IMR-90 (cell line): Measurements from ENCODE around the gene PGF. TPM values are rescaled to one million over a fixed set of nuclear protein-coding genes. Genes with fewer than 3 reads are reported as not detected.

Source experiments
- ATAC-seq: fragments of 200-7000 bp; cut with Tn5 transposase; 2 replicates; pipeline ENCODE4 v1.9.1; 2020; ENCODE audit warnings: low read depth, mild to moderate bottlenecking, moderate library complexity
- BruUV-seq: library from RNA; stranded (reverse); fragments of 400-500 nt; replicated peaks from 2 replicates; lab custom pipeline; 2021; lab: Mats Ljungman, UMichigan
- CTCF ChIA-PET: fragments of 300-600 bp; formaldehyde crosslinking; extraction: SDS; loops from one replicate; lab custom pipeline; 2021; ENCODE audit warnings: antibody characterized with exemption; lab: Yijun Ruan, JAX
- POLR2A ChIA-PET: fragments of 300-600 bp; sonication (Branson Sonifier 250); formaldehyde crosslinking; loops from one replicate; lab custom pipeline; 2022; ENCODE audit warnings: antibody characterized with exemption; ENCODE audit not compliant: unreplicated experiment; lab: Charles Lee
- DNase-seq: peaks from one replicate; pipeline ENCODE4 v3.0.0; 2013
- H2AFZ ChIP-seq: replicated peaks from 2 replicates; pipeline ENCODE3; 2013; ENCODE audit warnings: low read length, mild to moderate bottlenecking; ENCODE audit not compliant: poor library complexity
- H2AK5ac ChIP-seq: 2 replicates; pipeline ENCODE4 v1.6.1; 2013; ENCODE audit warnings: low read depth, low read length, inconsistent platforms
- H2AK9ac ChIP-seq: replicated peaks from 2 replicates; pipeline ENCODE3; 2013; ENCODE audit warnings: mild to moderate bottlenecking, low read depth, low read length, moderate library complexity; ENCODE audit not compliant: poor library complexity
- H2BK120ac ChIP-seq: 2 replicates; pipeline ENCODE4 v1.6.1; 2013; ENCODE audit warnings: low read depth, low read length, inconsistent platforms
- H2BK15ac ChIP-seq: 3 replicates; pipeline ENCODE4 v1.6.1; 2013; ENCODE audit warnings: low read depth, low read length, inconsistent platforms
- H2BK20ac ChIP-seq: 2 replicates; pipeline ENCODE4 v1.6.1; 2013; ENCODE audit warnings: low read depth, mild to moderate bottlenecking, inconsistent platforms, low read length, moderate library complexity
- H2BK5ac ChIP-seq: 2 replicates; pipeline ENCODE4 v1.6.1; 2013; ENCODE audit warnings: mild to moderate bottlenecking, low read depth, low read length, inconsistent platforms; ENCODE audit not compliant: poor library complexity, severe bottlenecking
- H3K14ac ChIP-seq: replicated peaks from 2 replicates; pipeline ENCODE4 v1.6.1; 2013; ENCODE audit warnings: low read depth, low read length, inconsistent platforms
- H3K18ac ChIP-seq: 2 replicates; pipeline ENCODE4 v1.6.1; 2013; ENCODE audit warnings: low read depth, low read length, control low read depth
- H3K23ac ChIP-seq: 2 replicates; pipeline ENCODE4 v1.6.1; 2013; ENCODE audit warnings: low read depth, low read length, inconsistent platforms
- H3K27ac ChIP-seq: 2 replicates; pipeline ENCODE4 v1.5.1; 2013; ENCODE audit warnings: mild to moderate bottlenecking, control low read depth, low read length; ENCODE audit not compliant: insufficient read depth
- H3K27me3 ChIP-seq: 2 replicates; pipeline ENCODE4 v1.6.1; 2013; ENCODE audit warnings: low read length; ENCODE audit not compliant: control insufficient read depth, insufficient read depth
- H3K36me3 ChIP-seq: 2 replicates; pipeline ENCODE4 v1.6.1; 2013; ENCODE audit warnings: low read length, mixed read lengths; ENCODE audit not compliant: control insufficient read depth, insufficient read depth
- H3K4ac ChIP-seq: 2 replicates; pipeline ENCODE4 v1.6.1; 2013; ENCODE audit warnings: low read depth, low read length, inconsistent platforms
- H3K4me1 ChIP-seq: 2 replicates; pipeline ENCODE4 v1.6.1; 2013; ENCODE audit warnings: low read length, mixed read lengths; ENCODE audit not compliant: control insufficient read depth, insufficient read depth
- H3K4me2 ChIP-seq: 2 replicates; pipeline ENCODE4 v1.6.1; 2013; ENCODE audit warnings: low read depth, mild to moderate bottlenecking, control low read depth, low read length, moderate library complexity
- H3K4me3 ChIP-seq: 2 replicates; pipeline ENCODE4 v1.5.1; 2013; ENCODE audit warnings: low read depth, mild to moderate bottlenecking, control low read depth, low read length, moderate library complexity; ENCODE audit not compliant: insufficient read depth
- H3K56ac ChIP-seq: 2 replicates; pipeline ENCODE4 v1.6.1; 2013; ENCODE audit warnings: low read length, inconsistent platforms; ENCODE audit not compliant: insufficient read depth; ENCODE audit errors: extremely low read depth
- H3K79me1 ChIP-seq, 2 experiments: 2 replicates each; pipeline ENCODE4 v1.6.1; 2013; ENCODE audit warnings: low read length in 2 of 2, inconsistent platforms in 1 of 2, low read depth in 1 of 2
- H3K9ac ChIP-seq: 2 replicates; pipeline ENCODE4 v1.6.1; 2013; ENCODE audit warnings: low read depth, low read length, control low read depth
- H3K9me1 ChIP-seq: 2 replicates; pipeline ENCODE4 v1.6.1; 2013; ENCODE audit warnings: low read length, inconsistent platforms; ENCODE audit not compliant: insufficient read depth
- H3K9me3 ChIP-seq: 2 replicates; pipeline ENCODE4 v1.6.1; 2013; ENCODE audit warnings: low read length; ENCODE audit not compliant: control insufficient read depth, insufficient read depth
- H4K20me1 ChIP-seq: 2 replicates; pipeline ENCODE4 v1.6.1; 2013; ENCODE audit warnings: low read length, inconsistent platforms; ENCODE audit not compliant: insufficient read depth
- H4K5ac ChIP-seq: 2 replicates; pipeline ENCODE4 v1.6.1; 2013; ENCODE audit warnings: mild to moderate bottlenecking, low read depth, low read length, control low read depth
- H4K8ac ChIP-seq, 2 experiments: 2 replicates each; pipeline ENCODE4 v1.6.1; 2013; ENCODE audit warnings: low read depth in 2 of 2, low read length in 2 of 2, control low read depth in 1 of 2, inconsistent platforms in 1 of 2
- H4K91ac ChIP-seq: 2 replicates; pipeline ENCODE4 v1.6.1; 2013; ENCODE audit warnings: low read depth, low read length, inconsistent platforms; ENCODE audit not compliant: insufficient read depth
- BHLHE40 ChIP-seq: fragments of 150-350 bp; IDR thresholded peaks from 2 replicates; pipeline ENCODE4 v1.6.1; 2016; ENCODE audit warnings: mild to moderate bottlenecking, low read depth, low read length
- MAFK ChIP-seq: IDR thresholded peaks from 2 replicates; pipeline ENCODE4 v1.6.1; 2012; ENCODE audit warnings: low read depth, low read length, improper control_type of control experiment
- MXI1 ChIP-seq: IDR thresholded peaks from 2 replicates; pipeline ENCODE4 v1.6.1; 2012; ENCODE audit warnings: low read depth, mild to moderate bottlenecking, low read length, moderate library complexity, borderline replicate concordance
- NFE2L2 ChIP-seq: fragments of 150-350 bp; IDR thresholded peaks from 2 replicates; pipeline ENCODE4 v1.6.1; 2016; ENCODE audit warnings: low read depth, mild to moderate bottlenecking, low read length
- RAD21 ChIP-seq: IDR thresholded peaks from 2 replicates; pipeline ENCODE4 v1.6.1; 2012; ENCODE audit warnings: low read length, improper control_type of control experiment
- WGBS, 2 experiments: methylation state at CpG; one replicate each; pipeline versions ENCODE4 v1.1.5 to v1.1.7; 2013; ENCODE audit warnings: missing lambda C conversion rate in 2 of 2; ENCODE audit not compliant: insufficient read length in 1 of 2; ENCODE audit errors: extremely low coverage in 2 of 2; 5-methylcytosine and 5-hydroxymethylcytosine counted together
- dilution Hi-C: fragments of 300-500 bp; cut with HindIII; formaldehyde crosslinking; loops from one replicate; pipeline ENCODE4 v1.14.3; 2018; ENCODE audit warnings: low sequenced_read_pairs; ENCODE audit not compliant: unreplicated experiment
- in situ Hi-C: fragments of 300-500 bp; cut with MboI; formaldehyde crosslinking; loops from 3 replicates; pipeline ENCODE4 v1.14.3; 2019; ENCODE audit warnings: low sequenced_read_pairs, inconsistent platforms, mixed read lengths
- intact Hi-C: fragments of 100-400 bp; cut with micrococcal nuclease; formaldehyde crosslinking; loops from 2 replicates; pipeline ENCODE4 v1.10.0; 2022
- polyA plus RNA-seq, 3 experiments: library from polyadenylated mRNA; depleted of rRNA; stranded (reverse); fragments of >200 nt; gene quantifications; 2 replicates each; pipeline ENCODE4 v1.2.3, GENCODE V29; 2012; ENCODE audit warnings: low replicate concordance in 1 of 3
- total RNA-seq: library from RNA; depleted of rRNA; stranded (reverse); fragments of >200 nt; gene quantifications from 2 replicates; pipeline ENCODE4 v1.2.3, GENCODE V29; 2012
- TF ChIP-seq, protein P1 (sequence below): fragments of 150-350 bp; IDR thresholded peaks from 2 replicates; pipeline ENCODE4 v1.6.1; 2016; ENCODE audit warnings: low read depth, mild to moderate bottlenecking, low read length, moderate library complexity, borderline replicate concordance
- TF ChIP-seq, protein P2 (sequence below): fragments of 150-350 bp; IDR thresholded peaks from 2 replicates; pipeline ENCODE4 v1.6.1; 2017; ENCODE audit warnings: mild to moderate bottlenecking, antibody characterized with exemption, low read length, low read depth
- TF ChIP-seq, protein P3 (sequence below): conservative IDR thresholded peaks from 2 replicates; pipeline ENCODE4 v1.5.1; 2012; ENCODE audit warnings: mild to moderate bottlenecking, low read depth, low read length, improper control_type of control experiment

The PGF gene
- total and polyA plus RNA-seq, 2 of the 4 experiments (the other 2 are of a cell fraction): 0.36 to 0.39 TPM

DNA sequence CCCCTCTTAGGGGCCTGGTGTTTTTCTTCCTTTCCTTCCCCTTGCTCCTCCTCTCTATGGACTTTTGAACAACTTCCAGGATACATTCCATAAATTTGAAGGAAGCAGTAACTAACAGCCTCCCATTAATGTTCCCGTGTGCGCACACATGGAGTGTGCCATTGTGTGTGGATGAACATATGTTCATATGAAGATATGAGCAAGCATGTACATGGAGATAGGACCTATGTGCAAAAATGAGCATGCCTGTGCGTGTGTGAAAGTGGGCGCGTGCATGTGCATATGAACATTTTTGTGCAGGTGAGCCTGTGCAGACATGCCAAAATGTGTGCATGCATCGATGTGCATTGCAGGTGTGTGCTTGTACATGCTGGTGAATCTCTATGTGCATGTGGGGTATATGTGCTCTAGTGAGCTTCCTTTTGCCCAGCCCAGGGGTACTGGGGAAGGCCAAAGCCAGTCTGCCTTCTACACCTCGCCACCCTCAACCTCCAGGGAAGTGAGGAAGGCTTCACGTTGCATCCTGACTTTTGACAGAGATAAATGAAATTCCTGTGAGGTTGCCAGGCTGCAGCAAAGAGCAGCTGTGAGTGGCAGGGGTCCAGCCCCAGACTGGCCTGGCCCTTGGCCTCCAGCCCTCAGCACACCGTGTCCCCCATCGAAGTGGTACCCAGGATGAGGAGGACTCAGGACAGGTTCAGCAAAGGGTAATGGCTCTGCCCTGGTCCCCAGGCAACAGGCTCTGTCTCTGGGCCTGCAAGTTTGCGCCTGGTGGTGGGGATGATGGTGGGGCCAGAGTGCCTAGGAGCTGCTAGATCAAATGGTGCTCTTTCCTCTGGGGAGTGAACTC, 21.1 kb upstream of the PGF start:
- Histone ChIP-seq H2AK5ac (no peak overlapping the region), H3K4me2 (no peak overlapping the region), H3K4ac (no peak overlapping the region), H3K56ac (no peak overlapping the region), H4K91ac (no peak overlapping the region), H3K14ac (no peak overlapping the region), H2BK20ac (no peak overlapping the region), H2AK9ac (no peak overlapping the region), H2AFZ (no peak overlapping the region), H3K36me3 (no peaks in the 10 kb centered on the region), H3K23ac (no peak overlapping the region), H3K9me3 (no peaks in the 10 kb centered on the region), H3K18ac (no peak overlapping the region), H4K20me1 (no peaks in the 10 kb centered on the region), H3K4me3 (no peak overlapping the region), H3K9ac (no peak overlapping the region), H3K27ac (no peak overlapping the region), H4K5ac (no peak overlapping the region), H2BK15ac (no peak overlapping the region), H3K27me3 (peaks cover 2% of the 10 kb centered on the region; the same call in 1 of the 2 replicates), H3K4me1 (peaks cover 14% of the 10 kb centered on the region), H4K8ac (no peak overlapping the region), H3K79me1 (no peaks in the 10 kb centered on the region), H2BK120ac (no peak overlapping the region), H2BK5ac (no peak overlapping the region), H3K9me1 (peaks cover 9% of the 10 kb centered on the region; the same call in 1 of the 2 replicates)
- ATAC-seq (no peak), DNase-seq (no peak)
- TF ChIP-seq, protein P1, sequence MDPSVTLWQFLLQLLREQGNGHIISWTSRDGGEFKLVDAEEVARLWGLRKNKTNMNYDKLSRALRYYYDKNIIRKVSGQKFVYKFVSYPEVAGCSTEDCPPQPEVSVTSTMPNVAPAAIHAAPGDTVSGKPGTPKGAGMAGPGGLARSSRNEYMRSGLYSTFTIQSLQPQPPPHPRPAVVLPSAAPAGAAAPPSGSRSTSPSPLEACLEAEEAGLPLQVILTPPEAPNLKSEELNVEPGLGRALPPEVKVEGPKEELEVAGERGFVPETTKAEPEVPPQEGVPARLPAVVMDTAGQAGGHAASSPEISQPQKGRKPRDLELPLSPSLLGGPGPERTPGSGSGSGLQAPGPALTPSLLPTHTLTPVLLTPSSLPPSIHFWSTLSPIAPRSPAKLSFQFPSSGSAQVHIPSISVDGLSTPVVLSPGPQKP: no peak
- TF ChIP-seq RAD21: no peak
- TF ChIP-seq MAFK: no peak
- TF ChIP-seq MXI1: no peak
- TF ChIP-seq NFE2L2: no peak
- TF ChIP-seq, protein P2, sequence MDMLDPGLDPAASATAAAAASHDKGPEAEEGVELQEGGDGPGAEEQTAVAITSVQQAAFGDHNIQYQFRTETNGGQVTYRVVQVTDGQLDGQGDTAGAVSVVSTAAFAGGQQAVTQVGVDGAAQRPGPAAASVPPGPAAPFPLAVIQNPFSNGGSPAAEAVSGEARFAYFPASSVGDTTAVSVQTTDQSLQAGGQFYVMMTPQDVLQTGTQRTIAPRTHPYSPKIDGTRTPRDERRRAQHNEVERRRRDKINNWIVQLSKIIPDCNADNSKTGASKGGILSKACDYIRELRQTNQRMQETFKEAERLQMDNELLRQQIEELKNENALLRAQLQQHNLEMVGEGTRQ: no peak
- TF ChIP-seq BHLHE40: no peak
- TF ChIP-seq, protein P3, sequence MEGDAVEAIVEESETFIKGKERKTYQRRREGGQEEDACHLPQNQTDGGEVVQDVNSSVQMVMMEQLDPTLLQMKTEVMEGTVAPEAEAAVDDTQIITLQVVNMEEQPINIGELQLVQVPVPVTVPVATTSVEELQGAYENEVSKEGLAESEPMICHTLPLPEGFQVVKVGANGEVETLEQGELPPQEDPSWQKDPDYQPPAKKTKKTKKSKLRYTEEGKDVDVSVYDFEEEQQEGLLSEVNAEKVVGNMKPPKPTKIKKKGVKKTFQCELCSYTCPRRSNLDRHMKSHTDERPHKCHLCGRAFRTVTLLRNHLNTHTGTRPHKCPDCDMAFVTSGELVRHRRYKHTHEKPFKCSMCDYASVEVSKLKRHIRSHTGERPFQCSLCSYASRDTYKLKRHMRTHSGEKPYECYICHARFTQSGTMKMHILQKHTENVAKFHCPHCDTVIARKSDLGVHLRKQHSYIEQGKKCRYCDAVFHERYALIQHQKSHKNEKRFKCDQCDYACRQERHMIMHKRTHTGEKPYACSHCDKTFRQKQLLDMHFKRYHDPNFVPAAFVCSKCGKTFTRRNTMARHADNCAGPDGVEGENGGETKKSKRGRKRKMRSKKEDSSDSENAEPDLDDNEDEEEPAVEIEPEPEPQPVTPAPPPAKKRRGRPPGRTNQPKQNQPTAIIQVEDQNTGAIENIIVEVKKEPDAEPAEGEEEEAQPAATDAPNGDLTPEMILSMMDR: no peak
- intact Hi-C loops: no loop called here
- in situ Hi-C loops: no loop called here
- 81% methylated on average over 8 of the region's 11 CpGs; no CpG with 5 or more reads in 1 of the 2 experiments for WGBS, 2 experiments
- ChIA-PET CTCF (interaction anchor here (0.7 kb wide), 1 partner anchor 12 kb away, joined by 3 read pairs; no protein-coding TSS in a partner anchor), POLR2A (no interaction called here)
- no TSS peak for BruUV-seq
- dilution Hi-C loops: no loop called here
